Measurements from ENCODE around the gene PUS1.
"Not testable (repeated sequence)": the region's sequence is repeated elsewhere in the genome, so short reads cannot be mapped to it uniquely, and the experiment has no call there.

PUS1 gene

GRCh38 chr12:131928711-131929580 lies at the start of gene PUS1:
Gene PUS1 (plus strand): TSS chr12:131929276. CDS start chr12:131929723, 447 bp downstream.
- peak within 1 kb of the TSS; percentile 93 for H3K4me3 ChIP-seq (ENCODE audit: low read depth, low read length)
- in situ Hi-C loops (cut with HindIII; ENCODE audit: low sequenced_read_pairs), result no loop called here
- DNase-seq (ENCODE audit: low read depth), result peak; percentile 81
- no peak for TF ChIP-seq CTCF (IDR thresholded peaks at IDR 0.05; ENCODE audit: low read depth, low read length, missing control alignments)

GRCh38 chr12:131882804-131883520 lies 46.1 kb upstream of the PUS1 start:
- no peak overlapping the region for H3K4me3 ChIP-seq (ENCODE audit: low read depth, low read length)
- no peak for DNase-seq (ENCODE audit: low read depth)
- TF ChIP-seq CTCF (IDR thresholded peaks at IDR 0.05; ENCODE audit: low read depth, low read length, missing control alignments), result no peak
- in situ Hi-C loops (cut with HindIII; ENCODE audit: low sequenced_read_pairs), result no loop called here

GRCh38 chr12:131883521-131883900 lies 45.6 kb upstream of the PUS1 start:
- DNase-seq (ENCODE audit: low read depth), result no peak
- TF ChIP-seq CTCF (IDR thresholded peaks at IDR 0.05; ENCODE audit: low read depth, low read length, missing control alignments), result no peak
- no peak overlapping the region for H3K4me3 ChIP-seq (ENCODE audit: low read depth, low read length)
- in situ Hi-C loops (cut with HindIII; ENCODE audit: low sequenced_read_pairs), result no loop called here

- in situ Hi-C loops (cut with HindIII; ENCODE audit: low sequenced_read_pairs), result loop anchor here (5.0 kb wide), 1 partner anchor 102 kb away; no protein-coding TSS in a partner anchor
- DNase-seq (ENCODE audit: low read depth); H3K4me3 ChIP-seq (ENCODE audit: low read depth, low read length): not testable (repeated sequence)
Observed at GRCh38 chr12:131885076-131885475, 44.0 kb upstream of the PUS1 start.

GRCh38 chr12:131885543-131886057 lies 43.5 kb upstream of the PUS1 start:
- DNase-seq (ENCODE audit: low read depth), result no peak
- in situ Hi-C loops (cut with HindIII; ENCODE audit: low sequenced_read_pairs), result loop anchor here (5.0 kb wide), 1 partner anchor 102 kb away; no protein-coding TSS in a partner anchor
- no peak overlapping the region for H3K4me3 ChIP-seq (ENCODE audit: low read depth, low read length)
- no peak for TF ChIP-seq CTCF (IDR thresholded peaks at IDR 0.05; ENCODE audit: low read depth, low read length, missing control alignments)

GRCh38 chr12:131891722-131892121 lies 37.4 kb upstream of the PUS1 start:
- DNase-seq (ENCODE audit: low read depth); in situ Hi-C loops (cut with HindIII; ENCODE audit: low sequenced_read_pairs); H3K4me3 ChIP-seq (ENCODE audit: low read depth, low read length): not testable (repeated sequence)

- no peak for TF ChIP-seq CTCF (IDR thresholded peaks at IDR 0.05; ENCODE audit: low read depth, low read length, missing control alignments)
- DNase-seq (ENCODE audit: low read depth), result no peak
- in situ Hi-C loops (cut with HindIII; ENCODE audit: low sequenced_read_pairs), result no loop called here
- no peak overlapping the region for H3K4me3 ChIP-seq (ENCODE audit: low read depth, low read length)
Observed at GRCh38 chr12:131892711-131893604, 36.1 kb upstream of the PUS1 start.
